ENCODE measurements around the gene DCDC2. TPM values are rescaled to one million over a fixed set of nuclear protein-coding genes. Genes with fewer than 3 reads are reported as not detected.

DCDC2 gene
- total and polyA plus RNA-seq, 9 donors, result 0.19 to 12.4 (median 1.1) TPM; not detected in 1

- DNase-seq, result no peak
- Histone ChIP-seq H3K27me3 (no peaks in the 10 kb centered on the region), H3K9me3 (no peaks in the 10 kb centered on the region), H3K27ac (no peak overlapping the region), H3K4me3 (no peak overlapping the region), H3K4me1 (ENCODE audit: insufficient read depth) (no peaks in the 10 kb centered on the region), H3K36me3 (no peaks in the 10 kb centered on the region)
- intact Hi-C loops (cut with DNase I), result no loop called here
- WGBS, 3 donors, result 44 to 62% (median 49%) methylated on average over 2 of the region's 2 CpGs
- TF ChIP-seq, protein P1, sequence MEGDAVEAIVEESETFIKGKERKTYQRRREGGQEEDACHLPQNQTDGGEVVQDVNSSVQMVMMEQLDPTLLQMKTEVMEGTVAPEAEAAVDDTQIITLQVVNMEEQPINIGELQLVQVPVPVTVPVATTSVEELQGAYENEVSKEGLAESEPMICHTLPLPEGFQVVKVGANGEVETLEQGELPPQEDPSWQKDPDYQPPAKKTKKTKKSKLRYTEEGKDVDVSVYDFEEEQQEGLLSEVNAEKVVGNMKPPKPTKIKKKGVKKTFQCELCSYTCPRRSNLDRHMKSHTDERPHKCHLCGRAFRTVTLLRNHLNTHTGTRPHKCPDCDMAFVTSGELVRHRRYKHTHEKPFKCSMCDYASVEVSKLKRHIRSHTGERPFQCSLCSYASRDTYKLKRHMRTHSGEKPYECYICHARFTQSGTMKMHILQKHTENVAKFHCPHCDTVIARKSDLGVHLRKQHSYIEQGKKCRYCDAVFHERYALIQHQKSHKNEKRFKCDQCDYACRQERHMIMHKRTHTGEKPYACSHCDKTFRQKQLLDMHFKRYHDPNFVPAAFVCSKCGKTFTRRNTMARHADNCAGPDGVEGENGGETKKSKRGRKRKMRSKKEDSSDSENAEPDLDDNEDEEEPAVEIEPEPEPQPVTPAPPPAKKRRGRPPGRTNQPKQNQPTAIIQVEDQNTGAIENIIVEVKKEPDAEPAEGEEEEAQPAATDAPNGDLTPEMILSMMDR (IDR thresholded peaks at IDR 0.05), result no peak
- no peak for TF ChIP-seq POLR2A (IDR thresholded peaks at IDR 0.05)
- TF ChIP-seq EP300 (IDR thresholded peaks at IDR 0.05), result no peak
These were observed 226.1 kb downstream of the DCDC2 start for GRCh38 chr6:24131751-24132150.

DNA sequence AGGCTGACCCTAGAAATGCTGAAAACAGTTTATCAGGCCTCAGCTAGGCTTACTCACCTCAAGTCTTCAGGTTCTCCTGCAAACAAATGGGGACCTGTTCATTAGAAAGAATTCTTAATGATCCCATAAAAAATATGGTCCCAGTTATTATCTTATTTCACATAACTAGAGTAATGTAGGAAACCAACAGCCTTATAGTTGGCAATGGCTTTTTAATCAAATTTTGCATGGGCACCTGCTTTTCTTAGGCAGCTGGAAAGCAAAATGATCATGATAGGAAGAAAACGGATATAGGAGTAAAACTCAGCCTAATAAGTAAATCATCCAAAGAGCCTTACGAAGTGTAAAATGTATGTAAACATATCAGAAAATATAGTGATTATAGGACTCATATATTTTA lies 230.5 kb downstream of the DCDC2 start:
- Histone ChIP-seq H3K36me3 (no peaks in the 10 kb centered on the region), H3K4me3 (no peak overlapping the region), H3K9me3 (no peaks in the 10 kb centered on the region), H3K27ac (no peak overlapping the region), H3K27me3 (no peaks in the 10 kb centered on the region), H3K4me1 (ENCODE audit: insufficient read depth) (peaks cover 1% of the 10 kb centered on the region)
- WGBS, 3 donors, result 70 to 75% (median 74%) methylated on average over 2 of the region's 2 CpGs
- no peak for DNase-seq
- TF ChIP-seq POLR2A (IDR thresholded peaks at IDR 0.05) (no peak), EP300 (IDR thresholded peaks at IDR 0.05) (no peak)
- TF ChIP-seq, protein P1 (IDR thresholded peaks at IDR 0.05), result no peak
- intact Hi-C loops (cut with DNase I), result no loop called here

- peak in 1 of 5 donors; percentile 34 for DNase-seq
- whole genome bisulfite sequencing, 3 donors, result 0 to 2% (median 1%) methylated on average over 6 of the region's 6 CpGs
- TF ChIP-seq, protein P1 (IDR thresholded peaks at IDR 0.05), result no peak
- no peak for TF ChIP-seq EP300 (IDR thresholded peaks at IDR 0.05)
- TF ChIP-seq POLR2A (IDR thresholded peaks at IDR 0.05), result no peak
- Histone ChIP-seq H3K4me1 (ENCODE audit: insufficient read depth) (peaks cover 1% of the 10 kb centered on the region), H3K27ac (no peak overlapping the region), H3K4me3 (no peak overlapping the region), H3K9me3 (no peaks in the 10 kb centered on the region), H3K36me3 (no peaks in the 10 kb centered on the region), H3K27me3 (no peaks in the 10 kb centered on the region)
- intact Hi-C loops (cut with DNase I), result no loop called here
These were observed 231.2 kb downstream of the DCDC2 start for GRCh38 chr6:24126586-24127192.

- intact Hi-C loops (cut with DNase I), result no loop called here
- no peaks in the 10 kb centered on the region for H3K9me3 ChIP-seq
- no peak for DNase-seq
- no peaks in the 10 kb centered on the region for H3K36me3 ChIP-seq
- H3K4me3 ChIP-seq, result no peak within 1 kb of the TSS
- WGBS, 3 donors, result 1 to 2% (median 1%) methylated on average over 23 to 37 of the region's 37 CpGs
- H3K4me1 ChIP-seq (ENCODE audit: insufficient read depth), result peaks cover 1% of the 10 kb centered on the region
- no peak within 1 kb of the TSS for H3K27ac ChIP-seq
- TF ChIP-seq, protein P1 (IDR thresholded peaks at IDR 0.05), result no peak
- TF ChIP-seq POLR2A (IDR thresholded peaks at IDR 0.05), result no peak
- TF ChIP-seq EP300 (IDR thresholded peaks at IDR 0.05), result no peak
- H3K27me3 ChIP-seq, result no peaks in the 10 kb centered on the region
These were observed 231.9 kb downstream of the DCDC2 start, which contains the start of gene NRSN1 for GRCh38 chr6:24125980-24126379. NRSN1 (plus strand) TSS chr6:24126215; CDS start chr6:24134328, 8,113 bp downstream.

Data from ovary (tissue), 9 donors.